ENCODE results near the gene GPR45.

DNA sequence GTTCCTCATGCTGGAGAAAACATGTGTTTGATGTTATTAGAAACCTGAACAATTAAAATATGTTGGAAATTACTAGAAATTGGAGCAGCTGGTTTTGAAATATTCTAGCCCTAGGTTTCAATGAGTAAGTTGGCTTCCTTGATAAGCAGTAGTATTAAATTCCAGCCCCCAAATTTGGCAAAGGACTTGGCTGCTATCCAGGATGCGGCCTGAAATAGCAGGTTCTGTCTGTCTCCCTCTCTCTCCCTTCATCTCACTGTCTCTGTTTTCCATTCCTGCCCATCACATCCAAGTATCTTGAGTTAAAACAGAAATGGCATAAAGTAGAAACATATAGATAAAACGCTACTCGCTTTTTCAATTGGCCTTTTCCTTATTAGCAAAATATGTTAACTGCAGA, 20.9 kb upstream of the GPR45 start:
- TF ChIP-seq, protein P1, sequence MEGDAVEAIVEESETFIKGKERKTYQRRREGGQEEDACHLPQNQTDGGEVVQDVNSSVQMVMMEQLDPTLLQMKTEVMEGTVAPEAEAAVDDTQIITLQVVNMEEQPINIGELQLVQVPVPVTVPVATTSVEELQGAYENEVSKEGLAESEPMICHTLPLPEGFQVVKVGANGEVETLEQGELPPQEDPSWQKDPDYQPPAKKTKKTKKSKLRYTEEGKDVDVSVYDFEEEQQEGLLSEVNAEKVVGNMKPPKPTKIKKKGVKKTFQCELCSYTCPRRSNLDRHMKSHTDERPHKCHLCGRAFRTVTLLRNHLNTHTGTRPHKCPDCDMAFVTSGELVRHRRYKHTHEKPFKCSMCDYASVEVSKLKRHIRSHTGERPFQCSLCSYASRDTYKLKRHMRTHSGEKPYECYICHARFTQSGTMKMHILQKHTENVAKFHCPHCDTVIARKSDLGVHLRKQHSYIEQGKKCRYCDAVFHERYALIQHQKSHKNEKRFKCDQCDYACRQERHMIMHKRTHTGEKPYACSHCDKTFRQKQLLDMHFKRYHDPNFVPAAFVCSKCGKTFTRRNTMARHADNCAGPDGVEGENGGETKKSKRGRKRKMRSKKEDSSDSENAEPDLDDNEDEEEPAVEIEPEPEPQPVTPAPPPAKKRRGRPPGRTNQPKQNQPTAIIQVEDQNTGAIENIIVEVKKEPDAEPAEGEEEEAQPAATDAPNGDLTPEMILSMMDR (IDR thresholded peaks at IDR 0.05), result no peak
- TF ChIP-seq EZH2phosphoT487 (IDR thresholded peaks at IDR 0.05; ENCODE audit: borderline replicate concordance, low read depth), result no peak
- no peak for TF ChIP-seq RAD21 (IDR thresholded peaks at IDR 0.05; ENCODE audit: low read length)

Data from SK-N-SH (cell line).